HG03103 (cell line): ENCODE measurements around the gene XYLT1.

Experiments
- ATAC-seq: cut with Tn5 transposase; IDR thresholded peaks from one replicate; pipeline ENCODE4 v1.9.1; 2021; ENCODE audit warnings: low read depth; ENCODE audit not compliant: unreplicated experiment

Gene XYLT1

DNA sequence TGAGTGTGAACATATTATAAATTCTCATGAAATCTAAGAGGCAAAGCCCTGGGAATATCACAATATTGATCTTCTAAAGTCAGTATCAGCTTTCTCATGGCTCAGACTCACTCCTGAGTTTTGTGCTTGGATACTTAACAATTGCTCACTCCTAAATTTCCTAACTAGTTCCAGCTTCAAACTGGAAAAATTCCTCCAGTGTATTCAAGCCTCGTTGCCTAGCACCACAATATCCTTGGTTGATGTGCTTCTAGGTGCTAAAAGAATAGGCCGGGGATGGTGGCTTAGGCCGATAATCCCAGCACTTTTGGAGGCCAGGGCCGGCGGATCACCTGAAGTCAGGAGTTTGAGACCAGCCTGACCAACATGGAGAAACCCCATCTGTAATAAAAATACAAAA lies 62.5 kb downstream of the XYLT1 start:
- no peak for ATAC-seq

DNA sequence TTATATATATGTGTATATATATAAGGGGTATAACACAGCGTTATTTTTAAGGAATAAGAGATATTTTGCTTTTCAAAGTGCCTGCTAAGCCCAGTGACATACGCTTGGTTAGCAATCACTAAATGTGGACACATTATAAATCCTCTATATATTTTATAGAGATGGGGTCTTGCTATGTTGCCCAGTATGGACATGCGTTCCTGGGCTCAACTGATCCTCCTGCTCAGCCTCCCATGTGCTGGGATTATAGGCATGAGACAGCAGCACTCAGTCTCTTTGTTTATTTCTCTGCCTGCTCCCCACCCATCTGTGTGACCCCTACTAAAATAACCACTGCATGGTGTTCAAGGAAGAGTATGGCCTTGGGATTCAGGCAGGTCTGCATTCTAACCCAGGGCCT lies 63.4 kb downstream of the XYLT1 start:
- no peak for ATAC-seq

- no peak for ATAC-seq
Observed at GRCh38 chr16:17404941-17405689, 65.6 kb downstream of the XYLT1 start.

- ATAC-seq: no peak
Observed at GRCh38 chr16:17403859-17404545, 66.8 kb downstream of the XYLT1 start.

DNA sequence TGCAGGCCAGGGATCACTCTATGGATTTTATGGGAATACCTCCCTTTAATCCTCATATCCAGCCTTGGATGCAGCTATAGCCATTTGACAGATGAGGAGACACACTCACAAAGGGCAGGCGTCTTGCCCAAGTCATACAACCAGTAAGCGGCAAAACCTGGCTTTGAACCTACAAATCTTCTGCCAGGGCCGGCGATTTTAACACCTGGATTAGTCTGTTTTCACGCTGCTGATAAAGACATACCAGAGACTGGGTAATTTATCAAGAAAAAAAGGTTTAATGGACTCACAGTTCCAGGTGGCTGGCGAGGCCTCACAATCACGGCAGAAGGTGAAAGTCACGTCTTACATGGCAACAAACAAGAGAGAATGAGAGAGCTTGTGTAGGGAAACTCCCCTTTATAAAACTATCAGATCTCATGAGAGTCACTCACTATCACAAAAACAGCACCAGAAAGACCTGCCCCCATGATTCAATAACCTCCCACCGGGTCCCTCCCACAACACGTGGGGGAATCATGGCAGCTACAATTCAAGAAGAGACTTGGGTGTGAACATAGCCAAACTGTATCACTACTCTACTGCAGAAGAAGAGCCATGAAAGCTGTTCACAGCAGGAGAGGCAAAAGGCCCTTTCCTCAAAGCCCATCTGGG lies 67.5 kb downstream of the XYLT1 start:
- ATAC-seq: no peak

DNA sequence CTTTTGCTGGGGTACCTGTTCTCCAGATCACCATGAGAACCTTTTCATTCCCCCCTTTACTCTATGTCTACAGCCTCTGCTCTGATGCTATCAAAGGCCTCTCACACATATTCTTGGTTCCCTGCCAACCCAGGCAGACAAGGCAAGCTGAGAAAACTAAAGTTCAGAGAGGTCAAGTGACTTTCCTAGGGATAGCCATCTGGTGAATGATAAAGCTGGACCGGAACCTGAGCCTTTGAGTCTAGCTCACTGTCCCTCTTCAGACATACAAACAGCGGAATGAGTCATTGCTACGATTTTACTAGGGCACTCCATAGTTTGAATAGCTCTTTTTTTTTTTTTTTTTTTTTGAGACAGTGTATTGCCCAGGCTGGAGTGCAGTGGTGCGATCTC lies 73.3 kb downstream of the XYLT1 start:
- ATAC-seq: no peak

GRCh38 chr16:17396762-17397498 lies 73.8 kb downstream of the XYLT1 start:
- ATAC-seq: no peak

- ATAC-seq: no peak
Observed at GRCh38 chr16:17395849-17396480, 74.8 kb downstream of the XYLT1 start.

DNA sequence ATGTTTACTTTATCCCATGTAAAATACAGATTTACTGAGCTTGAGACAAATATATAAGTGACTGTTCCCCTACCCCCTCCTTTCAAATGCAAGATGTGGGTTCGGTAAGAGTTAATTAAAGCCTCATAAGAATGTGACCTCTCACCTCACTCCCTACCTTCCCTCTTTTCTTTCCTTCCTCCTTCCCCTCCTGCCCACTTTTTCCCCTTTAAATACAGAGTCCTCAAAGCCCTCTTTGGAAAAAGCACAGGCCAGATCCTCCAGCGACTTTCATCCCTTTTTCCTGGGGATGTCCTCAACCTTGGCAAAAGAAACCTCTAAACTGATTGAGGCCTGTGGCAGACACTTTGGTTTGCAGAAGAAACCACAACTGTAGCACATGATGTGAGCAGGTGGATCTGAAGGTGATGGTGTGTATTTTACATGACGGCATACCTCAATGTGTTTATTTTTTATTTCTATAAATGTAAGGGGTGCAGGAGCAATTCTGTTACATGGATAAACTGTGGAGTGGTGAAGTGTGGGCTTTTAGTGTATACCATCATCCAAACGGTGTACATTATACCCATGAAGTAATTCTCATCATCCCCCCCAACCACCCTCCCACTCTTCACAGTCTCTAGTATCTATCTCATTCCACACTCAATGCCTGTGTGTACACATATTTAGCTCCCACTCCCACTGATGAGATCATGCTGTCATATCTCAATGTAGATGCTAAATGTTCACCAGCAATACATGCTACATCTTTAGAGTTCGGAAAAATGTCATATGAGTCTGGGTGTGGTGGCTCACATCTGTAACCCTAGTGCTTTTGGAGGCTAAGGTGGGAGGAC lies 77.7 kb downstream of the XYLT1 start:
- no peak for ATAC-seq

GRCh38 chr16:17392127-17392856 lies 78.5 kb downstream of the XYLT1 start:
- no peak for ATAC-seq

- ATAC-seq: no peak
Observed at GRCh38 chr16:17391715-17392114, 79.0 kb downstream of the XYLT1 start.

- ATAC-seq: no peak
Observed at GRCh38 chr16:17389384-17389783, 81.4 kb downstream of the XYLT1 start.

DNA sequence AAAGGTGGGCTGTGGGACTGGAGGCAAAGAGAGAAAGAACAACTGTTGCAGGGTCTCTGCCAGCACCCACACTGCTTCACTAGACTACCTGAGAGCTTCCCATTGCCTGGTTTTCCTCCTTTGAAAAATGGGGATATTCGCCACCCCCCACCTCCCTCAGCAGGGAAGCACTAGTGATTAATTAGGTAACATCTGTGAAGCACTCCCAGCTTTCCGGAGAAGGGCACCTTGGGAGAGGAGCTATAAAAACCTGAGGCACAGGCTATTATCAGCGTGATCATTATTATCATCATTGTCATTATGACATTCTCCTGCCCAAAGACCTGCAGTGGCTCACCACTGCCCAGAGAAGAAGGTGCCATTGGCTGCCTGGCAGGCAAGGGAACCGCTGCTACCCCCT lies 83.5 kb downstream of the XYLT1 start:
- ATAC-seq: no peak

DNA sequence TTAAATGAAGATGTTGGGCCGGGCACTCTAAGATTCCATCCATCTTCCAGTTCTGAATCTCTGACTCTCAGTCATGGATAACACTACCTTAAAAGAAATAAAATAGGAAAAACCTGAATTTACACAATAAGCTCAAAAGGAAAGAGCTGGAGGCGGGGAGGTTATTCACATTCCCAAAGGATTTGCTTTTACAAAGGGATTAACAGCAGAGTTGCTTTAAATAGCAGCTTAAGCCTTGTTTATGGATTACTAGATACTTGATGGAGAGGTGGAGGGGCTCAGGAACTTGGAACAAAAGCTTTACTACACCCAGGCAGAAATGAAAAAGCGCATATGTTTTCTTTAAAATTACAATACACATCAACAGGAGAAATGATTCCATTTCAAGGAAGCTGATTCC lies 84.5 kb downstream of the XYLT1 start:
- no peak for ATAC-seq

DNA sequence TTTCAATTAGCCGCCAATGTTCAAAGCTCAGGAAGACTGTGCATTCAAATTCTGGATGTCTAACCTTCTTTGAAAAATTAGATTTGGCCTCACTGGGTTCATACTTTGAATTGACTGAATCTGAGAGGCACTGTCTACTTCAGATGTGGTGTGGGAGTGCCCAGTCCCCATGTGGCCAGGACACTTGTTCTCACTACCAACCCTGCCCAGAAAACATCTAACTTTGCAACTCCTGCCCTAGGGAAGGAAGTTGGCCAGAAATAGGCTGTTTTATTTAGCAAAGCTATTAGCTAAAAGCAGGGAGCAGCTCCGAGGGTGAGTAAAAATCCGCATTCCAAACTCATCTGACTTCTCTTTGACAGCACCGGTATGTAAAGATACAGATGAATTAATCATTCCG lies 86.3 kb downstream of the XYLT1 start:
- ATAC-seq: no peak

- ATAC-seq: no peak
Observed at GRCh38 chr16:17382949-17383863, 87.6 kb downstream of the XYLT1 start.

GRCh38 chr16:17382514-17382913 lies 88.2 kb downstream of the XYLT1 start:
- ATAC-seq: no peak

GRCh38 chr16:17381784-17382183 lies 89.0 kb downstream of the XYLT1 start:
- no peak for ATAC-seq
